CD4-positive, alpha-beta T cell treated with Interleukin-21 for 1 hour (primary cell): Measurements from ENCODE around the gene VTN.

Experiments used
- DNase-seq: peaks from one replicate; pipeline ENCODE4 v3.0.0-alpha.2; 2020

The VTN gene, protein sequence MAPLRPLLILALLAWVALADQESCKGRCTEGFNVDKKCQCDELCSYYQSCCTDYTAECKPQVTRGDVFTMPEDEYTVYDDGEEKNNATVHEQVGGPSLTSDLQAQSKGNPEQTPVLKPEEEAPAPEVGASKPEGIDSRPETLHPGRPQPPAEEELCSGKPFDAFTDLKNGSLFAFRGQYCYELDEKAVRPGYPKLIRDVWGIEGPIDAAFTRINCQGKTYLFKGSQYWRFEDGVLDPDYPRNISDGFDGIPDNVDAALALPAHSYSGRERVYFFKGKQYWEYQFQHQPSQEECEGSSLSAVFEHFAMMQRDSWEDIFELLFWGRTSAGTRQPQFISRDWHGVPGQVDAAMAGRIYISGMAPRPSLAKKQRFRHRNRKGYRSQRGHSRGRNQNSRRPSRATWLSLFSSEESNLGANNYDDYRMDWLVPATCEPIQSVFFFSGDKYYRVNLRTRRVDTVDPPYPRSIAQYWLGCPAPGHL

DNA sequence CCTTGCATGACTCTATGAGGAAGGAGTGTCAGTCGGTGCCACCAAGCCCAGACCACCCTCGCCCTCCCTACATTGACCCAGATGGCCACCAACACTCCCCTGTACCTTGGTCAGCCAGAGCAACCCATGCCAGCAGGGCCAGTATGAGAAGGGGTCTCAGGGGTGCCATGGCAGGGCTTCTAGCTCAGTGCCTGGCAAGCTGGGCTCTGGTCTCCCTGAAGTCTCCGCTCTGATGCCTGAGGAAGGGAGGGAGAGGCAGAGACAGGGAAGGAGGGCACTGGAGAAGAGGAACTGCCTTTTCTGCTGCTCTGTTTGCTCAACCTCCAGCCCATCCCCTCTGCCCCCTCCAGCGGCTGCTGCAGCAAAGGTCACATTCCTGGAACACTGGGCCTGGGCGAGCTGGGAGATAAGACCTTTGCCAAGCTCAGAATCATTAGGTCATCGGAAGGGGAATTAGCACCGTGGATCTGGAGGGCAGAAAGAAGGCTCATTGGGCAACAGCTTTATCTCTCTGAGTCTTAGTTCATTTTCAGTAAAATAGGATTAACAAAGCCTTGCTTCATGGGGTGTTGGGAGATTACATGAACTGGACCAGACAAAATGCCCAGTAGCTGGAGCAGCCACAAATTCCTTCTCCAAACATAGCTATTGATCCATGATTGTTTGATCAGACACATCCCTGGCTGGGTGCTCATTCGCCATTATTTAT is at the start of gene VTN:
Gene VTN, minus strand, starts transcription at position 273 of the 709 bp plus-strand sequence. Its CDS starts 104 bp downstream, at position 169.
- DNase-seq, result no peak

DNA sequence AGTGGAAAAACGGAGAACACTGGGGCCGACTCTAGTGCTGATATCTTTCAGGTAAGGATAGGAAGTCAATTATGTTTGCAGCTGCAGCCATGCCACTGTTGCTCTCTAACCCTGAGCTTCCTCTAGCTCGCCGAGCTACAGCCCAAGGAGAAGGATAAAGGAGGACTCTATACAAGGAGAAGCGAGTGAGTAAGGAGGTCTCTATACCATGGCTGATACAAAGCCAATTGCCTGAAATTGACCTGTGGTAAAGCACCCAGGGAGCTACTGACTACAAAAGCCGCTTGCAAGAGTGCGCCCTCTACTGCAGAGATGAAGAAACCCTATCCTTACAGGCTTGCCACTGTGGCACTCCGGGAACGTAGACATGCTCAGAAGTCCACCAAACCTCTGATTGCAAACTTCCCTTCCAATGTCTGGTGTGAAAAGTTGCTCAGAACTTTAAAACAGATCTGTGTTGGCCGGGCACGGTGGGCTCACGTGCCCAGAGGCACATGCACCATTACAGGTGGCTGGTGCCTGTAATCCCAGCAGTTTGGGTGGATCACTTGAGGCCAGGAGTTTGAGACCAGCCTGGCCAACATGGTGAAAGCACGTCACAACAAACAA is 46.7 kb upstream of the VTN start:
- peak; percentile 64 for DNase-seq

DNA sequence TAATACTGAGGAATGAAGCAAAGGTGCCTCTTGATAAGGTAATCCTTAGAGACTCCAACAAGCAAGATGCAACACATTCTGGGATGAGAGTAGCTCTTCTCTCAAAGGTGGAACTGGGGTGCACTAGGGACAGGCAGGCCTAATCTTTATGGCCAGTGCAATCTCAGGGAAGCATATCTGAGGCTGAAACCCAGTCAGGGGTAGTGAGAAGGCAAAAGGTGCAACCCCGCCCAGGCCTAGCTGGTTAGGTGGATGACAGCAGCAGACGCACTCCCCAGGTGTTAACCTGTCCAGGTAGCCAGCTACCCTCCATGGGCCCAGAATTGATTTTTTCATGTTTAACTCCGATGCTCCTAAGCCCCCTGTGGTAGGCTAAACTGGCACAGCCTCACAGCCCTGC is 45.8 kb upstream of the VTN start:
- DNase-seq, result no peak

DNA sequence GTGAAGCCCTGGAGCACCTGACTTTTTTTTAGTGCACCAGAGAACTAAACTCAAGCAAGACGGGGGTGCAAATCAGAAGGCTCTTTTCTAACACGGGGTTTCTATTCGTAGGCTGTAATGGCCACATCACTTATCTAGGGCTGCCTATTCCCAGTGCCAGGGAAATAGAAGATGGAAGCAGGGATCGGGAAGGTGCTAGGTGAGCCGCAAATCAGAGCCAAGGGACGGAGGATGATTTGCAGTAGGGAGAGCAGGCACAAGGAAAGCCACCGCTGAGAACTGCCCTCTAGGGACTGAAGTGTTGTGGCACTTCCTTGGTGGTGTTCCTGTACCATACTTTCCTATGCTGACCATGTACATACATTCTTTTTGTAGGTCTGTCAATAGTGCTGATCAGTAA is 43.7 kb upstream of the VTN start:
- no peak for DNase-seq

DNA sequence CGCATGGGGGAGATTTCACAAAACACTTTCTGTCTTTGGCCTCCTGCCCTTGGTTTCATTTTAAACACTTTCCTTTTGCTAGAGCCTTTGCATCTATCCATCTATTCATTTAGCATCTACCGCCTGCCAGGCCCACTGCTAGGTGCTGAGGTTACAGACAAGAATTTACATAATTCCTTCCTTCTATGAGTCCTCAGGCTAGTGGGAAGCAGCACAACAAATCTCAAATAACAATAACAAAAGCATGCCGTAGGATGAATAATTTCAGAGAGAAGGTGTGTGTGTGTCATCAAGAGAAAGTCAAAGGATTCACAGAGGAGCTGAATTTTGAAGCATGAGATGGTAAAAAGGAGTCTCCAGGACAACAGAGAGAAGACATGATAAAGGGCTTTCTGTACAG is 42.0 kb upstream of the VTN start:
- DNase-seq, result no peak

DNA sequence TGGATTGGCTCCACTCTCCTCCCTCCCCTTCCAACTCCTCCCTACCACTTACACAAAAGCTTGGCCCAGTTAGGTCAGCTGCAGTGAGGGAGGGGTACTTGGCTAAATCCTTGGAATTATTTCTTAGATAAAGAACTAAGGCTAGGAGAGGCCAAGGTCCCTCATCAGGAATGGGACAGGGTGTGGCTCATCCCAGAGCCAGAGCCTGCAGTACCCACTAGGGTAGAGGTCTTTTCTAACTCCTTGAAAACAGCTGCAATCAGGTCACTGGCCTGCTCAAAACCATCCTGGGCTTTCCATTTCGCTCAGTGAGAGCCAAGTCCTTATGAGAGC is 37.8 kb upstream of the VTN start:
- no peak for DNase-seq

DNA sequence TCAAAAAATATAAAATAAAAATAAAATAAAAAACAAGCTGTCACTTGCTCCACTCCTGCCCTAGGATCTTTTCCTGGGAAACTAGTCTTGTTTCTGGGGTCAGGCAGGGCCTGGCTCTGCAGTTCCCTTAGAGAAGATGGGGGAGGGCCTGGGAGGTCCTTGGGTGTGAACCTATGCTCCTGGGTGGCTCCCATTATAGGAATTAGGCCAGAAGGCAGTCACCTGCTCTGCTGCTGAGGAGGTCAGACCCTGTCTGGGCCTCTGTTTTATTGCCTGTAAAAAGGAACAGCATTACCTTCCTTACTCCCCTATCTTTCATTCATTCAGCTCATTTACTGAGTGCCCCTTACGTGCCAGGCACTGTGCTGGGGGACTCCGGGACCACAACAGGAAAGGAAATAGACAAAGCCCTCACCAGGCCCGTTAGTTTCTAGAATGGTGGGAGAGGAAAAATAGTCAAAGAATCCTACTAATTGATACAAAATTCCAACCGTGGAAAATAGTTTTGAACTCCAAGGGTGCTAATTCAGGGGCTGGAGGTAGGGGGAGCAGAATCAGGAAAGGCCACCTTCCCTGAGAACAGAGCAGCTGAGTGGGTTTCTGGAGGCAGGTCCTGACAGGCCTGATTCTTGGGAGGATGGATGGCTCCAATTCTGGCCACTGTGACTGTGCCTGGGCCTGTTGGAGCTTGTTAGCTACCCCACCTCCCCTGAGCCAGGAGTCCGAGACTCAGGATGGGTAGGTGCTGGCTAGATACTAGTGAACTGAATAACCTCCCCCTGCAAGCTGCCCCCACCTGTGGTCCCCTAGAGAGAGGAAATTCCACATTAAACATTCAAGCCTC is 37.2 kb upstream of the VTN start:
- no peak for DNase-seq

DNA sequence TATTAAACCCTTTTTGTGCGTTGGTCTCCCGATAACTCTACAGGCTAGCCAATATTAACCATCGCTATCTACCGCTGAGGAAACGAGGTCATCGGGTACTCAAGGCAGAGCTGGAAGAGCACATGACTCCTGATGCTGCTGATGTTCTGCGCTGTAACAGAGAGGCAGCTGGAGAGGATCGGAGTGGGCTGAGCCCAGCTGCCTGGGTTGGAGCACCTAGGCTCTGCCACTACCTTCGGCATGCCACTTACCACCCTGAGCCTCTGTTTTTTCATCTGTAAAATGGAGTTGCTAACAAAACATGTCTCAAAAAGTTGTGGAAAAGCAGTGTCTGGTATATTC is 36.3 kb upstream of the VTN start:
- no peak for DNase-seq

DNA sequence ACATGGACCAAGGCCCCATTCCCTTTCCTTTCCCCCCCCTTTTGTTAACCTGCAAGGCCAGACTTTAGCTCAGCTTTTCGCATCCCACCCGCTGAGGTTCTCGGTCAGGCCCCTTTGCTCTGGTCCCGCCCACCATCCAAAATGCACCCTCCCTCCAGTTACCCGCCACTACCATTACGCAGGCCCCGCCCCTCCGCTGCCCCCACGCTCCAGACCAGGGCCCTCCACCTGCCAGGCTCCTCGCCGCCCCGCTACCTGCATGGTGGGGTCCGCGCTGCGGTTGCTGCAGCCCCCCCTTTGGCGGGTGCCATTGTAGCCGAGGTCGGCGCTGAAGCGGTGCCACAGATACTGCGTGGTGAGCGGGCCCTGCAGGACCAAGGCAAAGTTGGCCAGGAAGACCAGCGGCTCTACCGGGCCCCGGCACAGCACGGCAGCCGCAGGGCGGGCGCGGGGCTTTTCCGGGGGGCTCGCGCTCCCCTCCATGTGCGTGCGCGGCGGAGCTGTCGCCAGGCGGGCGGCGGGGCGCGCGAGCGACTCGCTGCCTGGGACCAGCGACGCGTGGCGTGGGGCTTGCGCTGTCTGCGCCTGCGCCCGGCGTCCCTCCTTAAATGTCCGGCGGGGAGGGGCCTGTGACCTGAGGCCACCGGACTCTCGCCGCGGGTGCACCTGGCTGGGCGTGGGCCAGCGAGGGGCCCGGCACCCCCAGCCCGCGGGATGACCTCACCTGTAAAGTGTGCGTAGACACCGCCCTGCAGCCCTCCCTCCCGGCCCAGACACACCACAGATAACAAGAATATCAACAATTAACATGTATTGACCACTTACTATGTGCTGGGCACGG is 35.7 kb upstream of the VTN start, which contains the start of gene SLC46A1:
Gene SLC46A1, minus strand, starts transcription at position 581 of the 841 bp plus-strand sequence. Its CDS starts 98 bp downstream, at position 483.
- peak; percentile 25 for DNase-seq

DNA sequence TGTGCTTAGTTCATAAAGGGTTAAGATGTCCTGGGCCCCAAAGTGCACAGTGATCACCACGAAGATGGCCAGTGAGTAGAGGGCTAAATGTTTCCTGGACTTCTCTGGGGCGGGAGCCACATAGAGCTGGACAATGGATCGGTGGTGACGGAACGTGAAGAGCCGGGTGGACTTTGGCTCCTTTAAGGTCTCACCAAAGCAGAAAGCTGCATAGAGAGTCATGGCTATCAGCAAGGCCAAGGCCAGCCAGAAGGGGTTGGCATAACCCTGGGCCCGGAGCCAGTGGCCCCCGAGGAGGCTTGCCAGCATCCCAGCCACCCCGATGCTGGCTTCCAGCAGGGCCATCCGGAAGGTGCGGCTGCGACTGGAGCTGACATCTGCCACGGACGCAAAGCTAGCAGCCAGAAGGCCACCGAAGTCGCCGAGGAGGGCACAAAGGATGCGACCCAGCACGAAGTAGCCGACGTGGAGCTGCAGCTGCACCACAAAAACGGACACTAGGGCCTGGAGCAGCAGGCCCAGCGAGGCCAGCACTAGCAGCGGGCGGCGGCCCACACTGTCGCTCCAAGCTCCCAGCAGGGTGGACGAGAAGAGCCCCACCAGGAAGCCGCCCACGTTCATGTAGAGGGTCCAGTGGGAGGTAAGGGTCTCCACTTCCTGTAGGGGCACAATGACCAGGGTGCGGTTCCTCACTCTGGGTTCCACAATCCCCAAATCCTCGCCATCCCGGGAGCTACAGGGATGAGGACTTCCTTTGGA is 34.9 kb upstream of the VTN start:
- DNase-seq, result no peak

DNA sequence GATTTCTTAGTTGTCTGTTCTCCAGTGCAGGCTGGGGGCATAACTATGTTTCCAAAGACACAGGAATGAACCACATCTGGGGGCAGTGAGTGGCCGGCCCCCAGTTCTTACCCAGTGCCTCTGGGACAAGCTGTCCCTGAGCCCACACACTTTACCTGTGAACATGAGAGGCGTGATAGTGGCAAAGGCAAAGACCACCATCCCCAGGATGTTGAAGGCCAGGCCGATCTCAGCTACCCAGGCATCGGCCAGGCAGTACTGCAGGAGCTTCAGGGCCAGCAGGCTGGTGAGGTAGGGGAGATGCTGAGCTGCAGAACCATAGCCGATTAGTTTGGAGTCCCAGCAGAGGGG is 34.3 kb upstream of the VTN start:
- no peak for DNase-seq

DNA sequence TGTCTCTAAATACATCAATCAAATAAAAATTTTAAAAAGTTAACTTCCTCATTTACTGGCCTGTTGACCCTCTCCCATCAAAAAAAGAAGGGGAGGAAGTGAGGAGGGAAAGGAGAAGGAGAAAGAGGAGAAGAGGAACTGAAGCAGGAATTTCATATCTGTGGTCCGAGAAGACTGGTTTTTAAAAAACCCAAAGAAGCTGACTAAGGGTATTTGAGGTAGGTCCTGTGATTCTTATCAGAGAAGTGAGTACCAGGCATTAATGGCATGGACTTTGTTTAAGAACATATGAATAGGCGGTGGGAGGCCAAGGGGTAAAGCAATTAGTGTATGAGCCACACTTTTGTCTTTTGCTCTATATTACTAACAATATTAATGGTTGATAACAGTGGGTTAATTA is 33.9 kb upstream of the VTN start:
- DNase-seq, result no peak

DNA sequence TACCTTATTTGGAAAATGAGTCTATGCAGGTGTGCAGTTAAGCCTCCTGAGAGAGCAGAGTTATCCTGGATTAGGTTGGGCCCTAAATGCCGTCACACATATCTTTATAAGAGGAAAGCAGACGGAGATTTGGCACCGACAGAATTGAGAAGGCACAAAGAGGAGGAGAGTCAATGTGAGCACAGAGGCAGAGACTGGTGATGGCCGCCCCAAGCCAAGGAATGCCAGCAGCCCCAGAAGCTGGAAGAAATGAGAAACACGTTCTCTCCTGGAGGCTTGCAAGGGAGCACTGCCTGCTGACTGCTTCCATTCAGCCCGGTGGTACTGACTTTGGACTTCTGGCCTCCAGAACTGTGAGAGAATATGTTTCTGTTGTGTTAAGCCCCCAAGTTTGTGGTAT is 32.7 kb upstream of the VTN start:
- no peak for DNase-seq

DNA sequence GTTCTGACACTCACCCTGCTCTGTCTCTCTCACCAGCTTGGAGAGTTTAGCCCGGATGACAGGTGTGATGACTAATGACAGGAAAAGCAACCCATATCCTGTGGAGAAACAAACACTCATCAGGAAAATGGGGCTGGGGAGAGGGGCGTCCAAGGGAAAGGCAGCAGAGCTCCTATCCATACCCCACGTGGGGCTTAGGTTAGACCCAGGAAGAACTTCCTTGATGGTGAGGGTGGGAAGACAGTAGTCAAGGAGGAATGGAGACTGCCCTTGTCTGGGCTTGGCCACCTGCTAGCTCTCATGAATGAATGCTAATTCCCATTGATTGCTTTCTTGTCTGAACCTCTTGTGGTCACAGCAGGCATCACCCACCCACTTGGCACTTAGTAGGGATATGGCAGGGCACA is 32.1 kb upstream of the VTN start:
- DNase-seq, result no peak

DNA sequence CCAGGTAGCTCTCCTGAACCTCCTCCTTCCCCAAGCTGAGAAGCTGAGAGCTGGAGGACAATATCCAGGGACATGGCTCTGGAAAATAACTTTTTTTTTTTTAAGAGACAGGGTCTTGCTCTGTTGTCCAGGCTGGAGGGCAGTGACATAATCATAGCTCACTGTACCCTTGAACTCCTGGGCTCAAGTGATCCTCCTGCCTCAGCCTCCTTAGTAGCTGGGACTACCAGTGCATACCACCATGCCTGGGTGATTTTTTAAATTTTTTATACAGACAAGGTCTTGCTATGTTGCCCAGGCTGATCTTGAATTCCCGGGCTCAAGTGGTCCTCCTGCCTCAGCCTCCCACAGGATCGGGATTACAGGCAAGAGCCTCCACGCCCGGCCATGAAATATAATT is 29.7 kb upstream of the VTN start:
- no peak for DNase-seq

DNA sequence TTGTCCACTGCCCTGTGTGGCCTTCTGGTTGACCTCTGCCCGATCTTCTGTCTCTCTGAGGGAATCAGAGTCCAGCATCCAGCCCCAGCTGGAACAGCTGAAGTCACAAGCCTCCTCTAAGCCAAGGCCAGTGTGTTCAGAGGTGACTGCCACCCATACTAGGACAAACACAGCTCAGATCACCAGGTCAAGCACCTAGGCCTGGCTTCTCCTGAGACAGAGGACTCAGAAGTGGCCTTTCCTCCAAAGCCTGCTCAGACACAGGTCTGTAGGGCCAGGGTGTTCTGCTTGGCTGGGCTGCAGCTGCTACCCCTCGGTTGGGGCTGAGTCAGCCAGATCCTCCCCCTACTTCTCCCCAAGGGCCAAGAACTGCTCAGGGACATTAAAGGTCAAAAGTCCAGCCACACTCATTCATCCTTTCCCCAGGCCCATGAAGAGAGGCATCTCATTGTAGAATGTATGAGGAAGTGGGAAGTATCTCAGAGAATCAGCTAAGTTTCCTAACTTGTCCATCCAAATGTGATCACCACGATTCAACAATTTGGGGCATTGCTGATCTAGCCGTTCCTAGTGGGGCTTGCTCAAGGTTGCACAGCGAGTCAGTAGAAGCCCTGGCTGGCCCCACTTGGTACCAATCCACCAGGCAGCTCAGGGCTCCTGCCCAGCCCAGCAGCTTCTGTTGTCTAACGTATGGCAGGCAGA is 28.3 kb upstream of the VTN start:
- DNase-seq, result no peak

DNA sequence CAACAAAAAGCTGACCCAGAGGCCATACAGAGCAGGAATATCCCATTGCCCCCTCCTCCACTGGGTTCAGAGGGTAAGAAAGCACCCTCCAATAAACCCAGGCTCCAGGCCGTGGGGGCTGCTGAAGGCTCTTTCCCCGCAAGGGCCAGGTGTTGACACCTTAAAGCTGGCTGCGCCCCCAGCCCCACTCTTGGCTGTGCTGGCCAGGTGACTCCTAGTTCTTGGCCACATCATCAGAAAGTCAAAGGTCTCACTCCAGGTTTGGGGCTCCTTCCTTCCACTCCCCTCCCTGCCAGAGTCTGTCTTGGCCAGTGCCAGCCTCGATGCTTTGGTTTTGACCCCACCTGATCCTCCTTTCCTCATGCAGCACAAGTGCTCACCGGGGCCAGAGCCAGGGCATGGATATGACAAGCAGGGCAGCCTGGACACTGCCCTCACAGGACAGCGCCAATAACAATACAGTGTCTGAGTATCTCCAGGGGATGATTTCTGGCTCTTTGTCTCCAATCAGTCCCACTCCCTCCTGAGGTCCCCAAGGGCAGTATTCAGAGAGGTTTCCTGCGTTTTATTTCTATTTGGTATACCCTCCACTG is 27.7 kb upstream of the VTN start:
- no peak for DNase-seq

DNA sequence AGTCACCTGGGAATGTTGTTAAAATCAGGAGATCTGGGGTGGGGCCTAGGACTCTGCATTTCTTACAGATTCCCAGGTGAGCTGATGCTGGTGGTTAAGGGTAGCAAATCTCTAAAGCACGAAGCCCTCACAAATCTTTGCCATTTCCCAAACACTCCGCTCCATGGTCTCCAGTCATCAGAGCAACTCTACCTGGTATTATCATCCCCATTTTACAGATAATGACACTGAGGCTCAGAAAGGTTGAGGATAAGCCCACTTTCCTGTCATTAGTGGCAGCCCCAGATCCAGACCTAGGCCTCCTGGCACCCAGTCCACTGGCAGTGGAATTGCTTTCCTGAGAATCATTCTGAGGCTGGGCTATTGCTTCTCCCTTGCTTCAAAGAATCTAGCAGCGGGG is 27.2 kb upstream of the VTN start:
- DNase-seq, result no peak

DNA sequence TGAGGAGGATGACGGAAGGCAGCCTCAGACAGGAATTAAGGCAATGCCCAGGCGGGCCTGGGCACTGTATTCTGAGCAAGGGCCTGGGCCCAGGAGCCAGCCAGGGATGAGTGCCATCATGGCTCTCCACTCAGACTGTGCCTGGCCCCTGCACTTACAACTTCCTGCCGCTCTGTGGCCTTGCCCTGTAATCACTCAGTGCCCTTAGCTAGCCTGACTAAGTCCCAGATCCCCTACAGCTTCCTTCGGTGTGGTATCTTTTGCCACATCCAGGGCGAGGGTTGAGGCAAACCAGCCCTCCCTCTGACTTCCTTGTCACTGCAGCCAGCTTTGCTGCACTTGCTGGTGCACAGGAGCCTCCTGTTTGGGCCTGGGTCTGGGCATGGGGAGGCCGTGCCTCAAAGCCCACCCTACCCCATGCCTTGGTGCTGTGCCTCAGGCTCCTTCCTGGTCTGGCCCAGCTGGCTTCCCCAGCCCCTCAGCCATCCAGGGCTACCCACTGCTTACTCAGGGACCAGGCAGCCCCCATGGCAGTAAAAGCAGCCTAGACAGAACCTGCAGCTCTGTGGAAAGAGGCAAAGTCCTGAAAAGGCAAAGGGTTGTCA is 26.6 kb upstream of the VTN start:
- DNase-seq, result no peak

DNA sequence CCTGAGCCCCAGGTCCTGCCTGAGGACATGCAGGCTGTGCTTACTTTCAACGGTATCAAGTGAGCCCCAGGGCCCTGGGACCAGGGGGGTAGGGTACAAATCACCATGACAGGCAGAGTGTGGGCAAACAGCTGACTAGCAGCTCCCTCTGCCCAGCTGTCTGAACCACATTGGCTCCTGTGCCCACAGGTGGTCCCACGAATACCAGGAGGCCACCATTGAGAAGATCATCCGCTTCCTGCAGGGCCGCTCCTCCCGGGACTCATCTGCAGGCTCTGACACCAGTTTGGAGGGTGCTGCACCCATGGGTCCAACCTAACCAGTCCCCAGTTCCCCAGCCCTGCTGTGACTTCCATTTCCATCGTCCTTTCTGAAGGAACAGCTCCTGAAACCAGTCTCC is 25.9 kb upstream of the VTN start:
- no peak for DNase-seq
